Muscle of back (tissue), 13 donors: ENCODE results near the gene TAL2. TPM values are rescaled to one million over a fixed set of nuclear protein-coding genes. Genes with fewer than 3 reads are reported as not detected.

Experiments used
- DNase-seq, 3 donors: peaks; one replicate each; pipeline versions ENCODE4 v3.0.0 to v3.0.0-alpha.2; 2013
- long read RNA-seq, 9 donors: transcript quantifications; one replicate each; lab custom pipeline, GENCODE V29; 2026
- polyA plus RNA-seq, 10 donors: library from polyadenylated mRNA; unstranded; fragments of 120-200 nt; gene quantifications; one replicate each; pipeline ENCODE4 v1.2.1, GENCODE V29; 2013; ENCODE audit not compliant: insufficient read length in 10 of 10

Gene TAL2
- 10 to 100 TPM; 12.3 to 28.7 (median 20.6) TPM for polyA plus RNA-seq
- long read RNA-seq, donor 1, transcript TAL2-201 (1 exons, 656 nt) = major isoform, 5 of 5 reads
- long read RNA-seq, donor 1, partial matches to known transcripts = 0 of 5 reads
- long read RNA-seq, donor 1, other reads (novel, unspliced or antisense) = 0 of 5 reads
- long read RNA-seq, donor 2, partial matches to known transcripts = 0 of 1 reads
- long read RNA-seq, donor 2, other reads (novel, unspliced or antisense) = 0 of 1 reads
- long read RNA-seq, donor 3, partial matches to known transcripts = 0 of 3 reads
- long read RNA-seq, donor 3, other reads (novel, unspliced or antisense) = 0 of 3 reads
- long read RNA-seq, donor 4 = 0 reads
- long read RNA-seq, donor 5, partial matches to known transcripts = 0 of 4 reads
- long read RNA-seq, donor 5, other reads (novel, unspliced or antisense) = 0 of 4 reads
- long read RNA-seq, donor 6, transcript TAL2-201 (1 exons, 656 nt) = major isoform, 9 of 9 reads
- long read RNA-seq, donor 6, partial matches to known transcripts = 0 of 9 reads
- long read RNA-seq, donor 6, other reads (novel, unspliced or antisense) = 0 of 9 reads
- long read RNA-seq, donor 7, partial matches to known transcripts = 0 of 2 reads
- long read RNA-seq, donor 7, other reads (novel, unspliced or antisense) = 0 of 2 reads
- long read RNA-seq, donor 8, partial matches to known transcripts = 0 of 4 reads
- long read RNA-seq, donor 8, other reads (novel, unspliced or antisense) = 0 of 4 reads
- long read RNA-seq, donor 9 = 0 reads

DNA sequence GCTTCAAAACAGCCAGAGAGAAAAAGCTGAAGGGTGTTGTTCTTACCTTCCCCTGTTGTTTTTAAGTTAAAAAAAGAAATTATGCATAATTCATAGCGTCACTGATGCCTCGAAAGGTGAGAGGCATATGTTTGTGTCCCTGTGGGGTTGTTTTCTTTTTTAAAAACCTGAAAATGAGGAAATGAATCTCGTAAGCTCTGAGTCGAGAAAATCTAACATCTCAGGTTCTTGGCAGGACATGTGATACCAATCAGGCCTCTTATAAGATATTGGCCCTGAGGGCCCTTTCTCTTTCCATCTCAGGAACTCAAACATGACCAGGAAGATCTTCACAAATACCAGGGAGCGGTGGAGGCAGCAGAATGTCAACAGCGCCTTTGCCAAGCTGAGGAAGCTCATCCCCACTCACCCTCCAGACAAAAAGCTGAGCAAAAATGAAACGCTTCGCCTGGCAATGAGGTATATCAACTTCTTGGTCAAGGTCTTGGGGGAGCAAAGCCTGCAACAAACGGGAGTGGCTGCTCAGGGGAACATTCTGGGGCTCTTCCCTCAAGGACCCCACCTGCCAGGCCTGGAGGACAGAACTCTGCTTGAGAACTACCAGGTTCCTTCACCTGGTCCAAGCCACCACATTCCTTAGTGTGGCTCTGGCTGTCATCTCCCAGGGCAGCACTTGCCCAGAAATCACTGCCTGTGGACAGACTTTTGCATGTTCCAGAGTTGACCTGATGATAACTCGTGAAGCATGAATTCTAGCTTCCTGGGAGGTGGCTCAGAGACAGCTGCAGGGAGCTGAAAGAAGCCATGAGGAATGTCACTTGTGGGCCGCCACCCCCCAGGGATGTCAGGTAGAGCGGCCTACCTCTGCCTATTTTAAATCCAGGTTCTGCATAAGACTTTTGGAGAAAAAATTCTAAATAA is at the start of gene TAL2:
TAL2 (plus strand) TSS at position 274 of the 921 bp plus-strand sequence; CDS start at position 314, 40 bp downstream.
- DNase-seq = no peak

DNA sequence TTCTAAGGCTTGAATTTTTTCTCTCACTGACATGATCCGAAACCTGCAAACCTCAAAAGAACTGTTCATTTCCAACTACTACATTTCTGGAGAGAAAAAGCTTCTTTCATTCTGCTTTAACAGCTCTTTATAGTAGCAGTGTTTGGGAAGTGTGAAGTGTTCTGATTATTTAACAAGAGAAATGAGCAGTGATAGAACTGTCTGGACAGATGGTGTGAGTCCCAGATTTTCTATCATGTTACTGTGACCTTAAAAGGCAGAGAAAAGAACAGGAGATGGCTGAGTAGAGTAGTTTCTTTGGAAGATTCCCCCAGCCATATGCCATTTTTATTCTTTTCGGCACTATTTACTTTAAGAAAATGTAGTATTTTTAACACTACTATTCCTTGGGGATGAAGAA is 41.3 kb upstream of the TAL2 start:
- DNase-seq = no peak

DNA sequence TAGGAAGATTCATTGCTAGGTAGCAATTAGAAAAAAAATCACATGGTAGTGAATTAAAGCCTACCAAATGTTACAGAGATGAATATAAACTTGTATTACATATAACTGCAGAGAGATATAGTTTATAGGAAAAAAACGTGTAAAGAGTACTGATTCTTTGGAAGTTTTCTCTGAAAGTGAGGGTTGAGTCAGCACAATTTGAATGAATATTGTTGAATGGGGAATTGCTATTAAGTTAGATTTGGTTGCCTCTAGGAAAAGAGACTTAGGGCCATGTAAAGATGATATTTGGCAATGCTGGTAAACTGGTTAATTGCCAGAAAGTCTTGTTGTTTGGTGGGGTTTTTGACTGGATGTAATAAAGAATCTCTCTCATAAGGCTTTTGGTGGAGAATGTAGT is 37.2 kb upstream of the TAL2 start:
- no peak for DNase-seq

DNA sequence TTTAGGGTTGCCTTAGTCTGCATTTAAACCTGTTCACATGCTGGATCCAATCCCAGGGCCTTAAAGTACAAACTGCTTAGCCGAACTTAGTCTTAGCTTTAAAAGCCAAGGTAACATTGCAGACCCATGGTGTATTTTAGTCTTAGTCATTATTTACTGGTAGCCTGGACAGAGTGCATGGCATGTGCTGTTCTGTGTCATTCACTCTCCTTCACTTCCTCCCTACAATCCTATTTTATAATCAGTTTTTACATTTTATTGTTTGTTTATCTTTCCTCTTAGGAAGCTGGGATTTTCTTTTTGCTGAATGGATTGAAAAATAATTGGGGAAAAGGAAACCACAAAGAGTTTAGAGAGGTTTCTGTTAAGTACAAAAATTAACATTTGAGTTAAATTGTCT is 29.4 kb upstream of the TAL2 start:
- no peak for DNase-seq

DNA sequence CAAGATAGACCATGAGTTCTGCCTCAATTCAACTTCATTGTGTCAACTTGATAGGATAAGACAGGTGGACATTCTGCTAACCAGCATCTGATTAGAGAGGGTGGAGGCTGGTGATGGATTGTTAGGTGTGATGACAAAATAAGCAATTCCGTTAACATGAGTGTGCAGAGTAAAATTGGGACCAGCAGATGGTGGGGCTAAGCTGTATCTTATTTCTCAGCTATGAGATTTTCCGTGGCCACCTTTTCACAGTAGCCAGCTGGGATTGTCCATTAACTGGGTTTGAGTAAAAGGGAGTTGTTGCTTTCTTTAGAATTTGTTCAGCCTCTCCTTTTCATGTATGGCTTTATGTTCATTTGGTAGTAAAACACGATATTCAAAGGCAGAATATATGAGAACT is 28.8 kb upstream of the TAL2 start:
- DNase-seq = peak; percentile 33 to 38 (median 36)

DNA sequence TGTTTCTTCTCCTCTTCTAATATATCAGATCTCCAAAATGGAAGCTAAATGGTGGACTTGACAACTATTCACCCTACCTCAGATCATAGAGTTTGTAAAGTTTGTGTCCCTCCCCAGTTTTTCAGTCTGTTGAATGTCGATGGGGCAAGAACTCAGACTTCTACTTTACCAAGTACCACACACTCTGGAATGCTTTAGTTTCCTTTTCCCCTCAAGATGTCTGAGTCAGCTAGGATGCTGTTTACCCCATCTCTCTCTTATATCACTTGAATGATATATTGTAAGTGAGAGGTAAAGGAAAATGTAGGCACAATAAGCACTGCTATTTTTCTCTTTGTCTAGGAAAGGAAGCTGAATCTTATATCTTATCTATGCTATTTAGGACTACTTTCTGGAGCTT is 25.9 kb upstream of the TAL2 start:
- DNase-seq = no peak

DNA sequence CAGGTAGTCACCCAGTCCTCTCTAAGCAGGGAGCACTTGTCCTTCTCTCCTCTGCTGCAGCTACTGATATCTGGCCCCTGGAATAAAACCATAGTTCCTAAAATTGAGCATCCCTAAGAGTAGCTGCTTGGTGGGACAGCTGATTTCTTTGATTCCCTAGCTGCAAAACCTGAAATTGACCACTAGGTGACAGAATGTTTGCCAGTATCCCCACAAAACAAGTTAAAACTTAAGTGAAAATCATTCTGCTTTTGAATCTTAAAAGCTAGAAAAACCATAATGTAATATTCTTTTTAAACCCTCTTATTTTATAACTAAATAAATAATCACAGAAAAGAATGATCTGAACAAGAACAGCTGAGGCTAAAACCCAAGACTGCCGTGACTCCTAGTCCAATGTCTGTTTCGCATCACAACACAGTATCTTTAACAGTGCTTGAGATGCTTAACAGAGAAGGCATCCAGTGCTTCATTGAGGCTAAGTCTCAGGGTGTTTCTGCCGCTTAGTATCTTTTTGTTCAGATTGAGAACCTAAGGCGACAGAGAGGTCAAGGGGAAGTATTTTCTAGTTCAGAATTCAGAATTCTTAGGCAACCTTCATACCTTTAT is 24.4 kb upstream of the TAL2 start:
- no peak for DNase-seq

DNA sequence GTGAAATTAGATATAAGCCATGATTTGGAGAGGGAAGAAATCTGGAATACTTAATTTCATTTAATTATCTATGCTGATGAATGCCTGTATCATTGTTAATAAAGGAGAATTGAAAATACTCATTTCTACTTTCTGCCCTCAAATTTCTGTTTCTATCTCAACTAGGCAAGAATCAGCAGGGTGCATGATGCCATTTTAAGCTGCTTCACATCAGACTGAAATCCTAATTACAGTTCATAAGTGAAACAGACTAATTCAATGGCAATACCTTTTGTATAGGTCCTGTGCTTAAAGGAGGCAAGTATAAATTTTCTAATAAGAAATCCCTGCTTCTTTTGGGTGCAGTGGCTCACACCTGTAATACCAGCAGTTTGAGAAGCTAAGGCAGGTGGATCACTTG is 22.3 kb upstream of the TAL2 start:
- DNase-seq = no peak

DNA sequence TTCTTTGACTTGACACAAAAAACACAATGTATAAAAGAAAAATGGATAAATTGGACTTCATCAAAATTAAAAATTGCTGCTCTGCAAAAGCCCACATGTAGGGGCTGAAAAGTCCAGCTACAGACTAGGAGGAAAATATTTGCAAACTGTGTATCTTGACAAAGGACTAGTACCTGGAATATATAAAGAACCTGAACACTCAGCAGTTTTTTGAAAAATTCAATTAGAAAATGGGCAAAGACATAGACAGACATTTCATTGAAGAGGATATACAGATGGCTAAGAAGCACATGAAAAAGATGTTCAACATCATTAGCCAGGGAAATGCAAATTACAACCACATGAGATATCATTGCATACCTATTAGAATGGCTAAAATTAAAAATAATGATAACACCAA is 18.5 kb upstream of the TAL2 start:
- DNase-seq = no peak

DNA sequence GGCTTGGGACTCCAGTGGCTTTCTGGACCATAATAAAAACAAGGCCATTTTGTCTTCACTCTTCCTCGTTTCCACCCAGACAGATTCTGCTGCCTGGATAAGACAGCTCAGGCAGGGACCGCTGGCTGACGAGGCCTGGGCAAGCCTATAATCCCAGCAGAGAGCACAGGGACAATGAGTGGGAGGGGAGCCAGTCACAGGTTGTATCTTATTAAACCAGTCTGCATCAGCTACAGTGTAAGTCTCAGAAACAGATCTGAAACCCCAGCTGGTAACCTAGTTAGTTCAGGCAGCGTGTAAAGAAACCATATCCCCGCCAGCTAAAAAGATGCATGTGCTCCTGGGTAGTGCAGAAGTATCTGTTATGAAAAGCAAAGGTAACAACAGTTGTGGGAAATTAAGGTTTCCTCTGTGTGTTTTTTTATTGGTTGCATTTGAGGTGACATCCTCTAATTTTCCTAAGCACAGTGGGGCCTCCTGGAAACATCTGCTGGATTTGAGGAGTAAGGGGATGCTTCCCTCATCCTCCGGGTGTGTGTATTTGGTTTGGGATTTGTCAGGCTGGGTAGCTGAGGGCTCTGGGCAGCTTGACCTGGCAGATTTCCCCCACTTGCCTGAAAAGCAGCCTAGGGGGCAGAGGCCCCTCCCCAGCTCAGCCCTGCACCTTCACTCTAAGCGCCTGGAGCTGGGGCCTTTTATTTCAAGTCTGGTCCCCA is 15.2 kb upstream of the TAL2 start:
- no peak for DNase-seq

DNA sequence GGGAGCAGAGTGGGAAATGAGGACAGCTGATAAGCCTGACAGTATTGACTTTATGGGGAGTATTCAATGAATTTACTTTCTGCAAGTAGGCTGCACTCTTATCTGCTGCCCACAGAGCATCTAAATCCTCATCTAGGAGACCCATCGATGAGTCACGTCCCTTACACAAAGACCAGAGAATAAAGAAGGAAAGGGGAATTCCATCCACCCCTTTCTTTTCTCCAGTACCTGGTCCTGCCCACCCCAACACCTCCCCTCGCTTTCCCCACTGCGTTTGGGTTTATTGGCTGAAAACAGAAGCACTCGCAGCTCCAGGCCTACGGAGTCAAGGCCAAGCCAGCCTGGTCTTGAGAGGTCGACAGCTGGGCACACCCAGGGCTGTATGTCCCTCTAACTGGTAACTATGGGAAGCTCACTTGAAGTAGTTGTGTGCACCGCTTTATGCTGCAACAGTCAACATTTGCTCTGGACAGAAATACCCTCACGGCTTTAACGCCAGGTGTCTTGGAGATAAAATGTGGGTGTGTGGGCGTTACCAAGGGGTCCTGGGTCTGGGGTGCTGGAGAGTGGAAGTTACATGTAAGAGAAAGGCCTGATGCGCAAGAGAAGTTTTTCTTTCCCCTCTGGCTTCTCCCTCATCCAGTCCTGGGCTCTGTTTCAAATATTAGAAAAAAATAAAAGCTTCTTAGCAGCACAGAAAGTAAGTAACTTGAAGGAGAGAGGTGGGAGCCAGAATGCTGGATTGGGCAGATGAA is 14.5 kb upstream of the TAL2 start:
- DNase-seq = peak in 1 of 3 donors; percentile 39

DNA sequence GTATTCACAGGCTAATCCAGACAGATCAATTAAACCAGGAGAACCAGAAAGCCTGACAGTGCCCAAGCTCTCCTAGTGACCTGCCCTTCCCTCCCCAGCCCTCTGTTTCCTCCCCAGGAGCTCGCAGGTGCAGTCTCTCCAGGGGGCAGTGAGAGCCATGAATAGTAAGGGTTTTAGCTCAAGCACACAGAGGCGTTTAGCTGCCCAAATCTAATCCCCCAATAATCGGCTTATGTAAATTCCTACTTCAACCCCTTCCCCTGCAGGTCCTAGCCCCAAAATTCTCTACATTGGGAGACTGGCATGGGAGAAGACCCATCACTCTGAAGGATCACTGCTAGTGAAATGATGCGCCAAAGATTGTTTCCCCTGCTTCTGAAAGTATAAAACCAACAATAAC is 10.5 kb upstream of the TAL2 start:
- DNase-seq = no peak

DNA sequence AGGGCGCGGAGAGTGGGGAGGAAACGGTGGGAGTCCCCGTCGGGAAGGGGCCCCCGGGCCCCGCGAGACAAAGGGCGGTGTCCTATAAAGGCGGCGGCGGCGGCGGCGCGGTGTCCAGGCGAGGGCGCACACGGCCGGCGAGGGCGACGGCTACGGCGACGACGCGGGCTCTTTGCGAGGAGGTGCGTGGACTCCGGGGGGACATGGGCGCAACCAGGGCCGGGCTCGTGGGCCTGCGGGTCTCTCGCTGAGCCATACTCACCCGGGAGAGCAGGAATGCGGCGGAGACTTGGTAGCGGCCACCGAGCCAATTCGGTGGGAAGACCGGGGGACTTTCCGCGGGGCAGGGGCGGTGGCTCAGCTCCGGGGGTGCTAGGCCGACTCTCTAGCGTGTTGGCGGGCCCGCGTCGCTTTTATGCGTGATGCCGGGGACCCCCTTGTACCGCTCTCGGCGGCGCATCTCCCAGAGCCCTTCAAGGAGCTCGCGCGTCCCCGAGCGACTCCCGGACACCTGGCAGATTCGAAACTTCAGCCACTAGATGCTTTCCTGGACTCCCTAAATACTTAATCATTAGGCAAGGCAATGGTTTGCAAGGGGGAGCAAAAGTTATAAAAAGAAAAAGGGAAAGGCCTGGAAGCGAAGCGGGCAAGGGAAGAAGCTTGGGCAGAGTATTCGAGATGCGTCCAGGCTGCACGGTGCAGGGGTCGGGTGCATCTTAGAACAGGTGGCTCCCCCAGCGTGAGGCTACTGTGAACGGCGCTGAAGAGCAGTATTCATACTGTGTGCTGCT is 5.9 kb upstream of the TAL2 start:
- DNase-seq = peak; percentile 23 to 59 (median 26)

DNA sequence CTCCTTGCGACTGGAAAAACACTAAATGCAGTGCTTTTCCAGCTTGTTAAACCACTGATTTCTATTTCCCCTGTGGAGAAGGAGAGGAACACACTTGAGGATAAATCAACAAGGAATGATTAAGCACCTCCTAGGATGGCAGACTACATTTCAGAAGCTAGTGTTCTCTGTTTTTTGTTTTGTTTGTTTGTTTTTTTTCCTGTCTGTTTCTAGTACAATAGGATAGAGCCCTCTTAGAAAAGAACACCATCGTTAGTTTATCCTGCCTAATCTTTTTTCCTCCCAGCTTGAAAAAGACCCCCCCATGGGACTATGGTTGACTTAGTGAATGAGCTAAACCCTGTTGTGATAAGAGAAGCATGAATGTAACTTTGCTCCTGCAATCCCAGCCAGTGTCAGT is 3.9 kb upstream of the TAL2 start:
- no peak for DNase-seq

DNA sequence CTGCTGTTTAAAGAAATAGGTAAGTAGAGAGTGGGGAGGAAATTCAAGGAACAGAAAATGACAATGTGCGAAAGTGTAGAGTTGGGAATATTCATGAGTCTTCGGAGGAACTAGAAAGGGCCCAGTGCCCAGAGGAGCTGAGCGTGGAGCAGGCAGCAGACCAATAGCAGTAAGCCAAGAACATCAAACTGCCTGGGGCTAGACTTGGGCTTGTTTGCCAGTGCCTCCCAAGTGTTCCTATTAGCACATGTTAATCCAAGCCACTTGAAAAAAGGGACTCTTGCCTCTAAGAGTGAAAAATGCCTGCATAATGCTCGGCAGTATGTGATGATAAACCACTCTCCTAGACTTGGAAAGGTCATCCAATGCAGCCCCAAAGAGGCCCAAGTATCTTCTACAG is 1.2 kb upstream of the TAL2 start:
- no peak for DNase-seq

DNA sequence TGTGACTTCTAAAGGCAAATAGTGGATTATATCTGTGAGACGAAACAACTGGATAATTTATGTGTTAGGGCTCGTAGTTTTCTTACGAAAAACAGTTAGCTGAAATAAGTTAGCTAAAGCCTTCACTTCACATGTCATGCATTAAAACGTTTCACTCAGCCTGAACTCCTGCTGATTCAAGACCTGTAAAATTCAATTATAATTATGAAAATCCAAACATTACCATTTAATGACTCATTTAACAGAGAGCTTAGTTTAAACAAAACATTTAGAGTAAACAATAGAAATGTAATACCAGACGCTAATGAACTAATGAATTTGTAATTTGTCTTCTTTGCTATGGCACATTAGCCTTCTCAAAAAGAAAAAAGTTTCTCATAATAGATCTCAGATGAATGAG is 1.7 kb downstream of the TAL2 start:
- DNase-seq = no peak

DNA sequence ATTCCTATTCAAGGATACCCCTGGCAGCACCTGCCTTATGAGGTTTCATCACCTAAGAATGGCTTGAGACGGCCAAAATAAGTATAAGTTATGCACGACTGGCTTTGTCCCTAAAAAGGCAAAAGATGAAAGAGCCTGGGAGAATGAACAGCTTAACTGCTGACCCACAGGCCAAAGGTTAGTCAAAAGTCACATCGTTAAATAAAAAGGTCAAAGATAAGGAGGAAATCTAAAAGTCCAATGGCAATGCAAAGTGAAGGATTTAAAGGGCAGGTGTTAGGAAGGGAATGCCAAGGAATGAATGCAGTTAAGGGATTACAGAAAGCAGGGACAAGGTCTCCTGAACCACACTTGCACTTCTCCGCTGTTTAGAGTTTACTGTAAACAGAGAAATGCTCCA is 5.6 kb downstream of the TAL2 start:
- no peak for DNase-seq

DNA sequence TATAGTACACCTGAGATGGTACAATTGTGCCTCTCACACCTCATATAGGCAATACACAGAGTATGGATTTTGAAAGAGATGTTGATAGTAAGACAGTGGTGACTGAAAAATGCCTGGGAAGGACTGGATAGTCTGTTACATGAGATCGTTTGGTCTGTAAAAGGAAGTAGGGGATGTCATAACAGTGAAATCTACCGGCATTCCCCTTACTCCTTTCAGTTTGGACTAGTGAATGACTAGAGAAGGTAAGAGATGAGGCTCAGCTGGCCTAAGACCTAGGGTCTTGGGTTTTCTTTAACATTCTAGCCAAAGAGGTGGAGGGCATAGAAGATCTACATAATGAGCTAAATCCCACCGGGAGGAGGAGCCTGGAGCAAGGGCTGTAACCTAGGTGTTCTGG is 8.1 kb downstream of the TAL2 start:
- no peak for DNase-seq

DNA sequence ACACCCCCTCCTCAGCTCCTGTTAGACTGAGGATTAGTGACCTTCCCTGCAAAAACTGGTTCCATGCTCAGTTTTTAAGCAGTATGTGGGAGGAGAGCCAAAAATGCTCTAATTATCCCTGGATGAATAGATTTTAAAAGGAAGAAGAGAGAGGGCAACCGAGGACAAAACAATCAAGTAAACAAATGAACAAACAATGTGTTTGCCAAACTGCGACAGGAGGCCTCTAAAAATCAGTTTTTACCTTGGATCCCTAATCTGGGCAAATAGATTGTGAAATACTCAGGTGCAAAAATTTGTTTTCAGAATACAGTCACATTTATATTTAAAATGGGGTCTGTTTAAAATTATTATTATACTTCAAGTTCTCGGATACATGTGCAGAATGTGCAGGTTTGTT is 8.5 kb downstream of the TAL2 start:
- DNase-seq = no peak
